Loucy (cell line): ENCODE measurements around the gene ITPKA.

ENCODE experiments used
- CTCF ChIP-seq: fragments of 200-600 bp; sonication (generic); conservative IDR thresholded peaks from 2 replicates; pipeline ENCODE4 v1.5.1; 2014; ENCODE audit warnings: mild to moderate bottlenecking, antibody characterized with exemption, low read length
- EZH2phosphoT487 ChIP-seq: fragments of 200-600 bp; IDR thresholded peaks from 2 replicates; pipeline ENCODE4 v1.6.1; 2018; ENCODE audit warnings: antibody characterized with exemption, mild to moderate bottlenecking, moderate library complexity, borderline replicate concordance

DNA sequence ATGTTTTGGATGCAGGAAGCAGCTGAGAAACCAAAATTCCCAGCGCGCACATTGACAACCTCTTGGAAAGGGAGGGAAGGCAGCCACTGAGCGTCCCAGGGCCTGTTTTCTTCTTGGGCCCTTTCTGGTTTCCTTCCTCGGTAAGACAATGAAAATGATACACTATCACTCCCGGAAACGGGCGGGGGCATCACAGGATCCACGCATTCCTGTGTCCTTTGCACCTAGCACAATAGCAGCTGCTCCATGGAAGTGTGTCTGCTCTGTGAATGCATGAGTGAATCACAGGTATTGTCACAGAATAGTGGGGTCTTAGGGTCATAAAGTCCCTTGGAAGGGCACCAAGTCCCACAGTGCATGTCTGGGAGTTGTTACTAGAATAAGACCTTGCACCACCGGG is 6.3 kb upstream of the ITPKA start:
- no peak for TF ChIP-seq CTCF
- no peak for TF ChIP-seq EZH2phosphoT487
